B cell (primary cell): ENCODE data around the gene PPP6R2.

Experiments used
- EZH2 ChIP-seq: IDR thresholded peaks from 2 replicates; pipeline ENCODE4 v1.6.1; 2012; ENCODE audit warnings: borderline replicate concordance, low read depth, mild to moderate bottlenecking, moderate library complexity, low read length; ENCODE audit not compliant: insufficient read depth, poor library complexity, severe bottlenecking
- TF ChIP-seq, protein P1 (sequence below): fragments of 200-600 bp; IDR thresholded peaks from one replicate; pipeline ENCODE4 v1.8.0; 2022; ENCODE audit warnings: antibody characterized with exemption, mild to moderate bottlenecking

- TF ChIP-seq, protein P1, sequence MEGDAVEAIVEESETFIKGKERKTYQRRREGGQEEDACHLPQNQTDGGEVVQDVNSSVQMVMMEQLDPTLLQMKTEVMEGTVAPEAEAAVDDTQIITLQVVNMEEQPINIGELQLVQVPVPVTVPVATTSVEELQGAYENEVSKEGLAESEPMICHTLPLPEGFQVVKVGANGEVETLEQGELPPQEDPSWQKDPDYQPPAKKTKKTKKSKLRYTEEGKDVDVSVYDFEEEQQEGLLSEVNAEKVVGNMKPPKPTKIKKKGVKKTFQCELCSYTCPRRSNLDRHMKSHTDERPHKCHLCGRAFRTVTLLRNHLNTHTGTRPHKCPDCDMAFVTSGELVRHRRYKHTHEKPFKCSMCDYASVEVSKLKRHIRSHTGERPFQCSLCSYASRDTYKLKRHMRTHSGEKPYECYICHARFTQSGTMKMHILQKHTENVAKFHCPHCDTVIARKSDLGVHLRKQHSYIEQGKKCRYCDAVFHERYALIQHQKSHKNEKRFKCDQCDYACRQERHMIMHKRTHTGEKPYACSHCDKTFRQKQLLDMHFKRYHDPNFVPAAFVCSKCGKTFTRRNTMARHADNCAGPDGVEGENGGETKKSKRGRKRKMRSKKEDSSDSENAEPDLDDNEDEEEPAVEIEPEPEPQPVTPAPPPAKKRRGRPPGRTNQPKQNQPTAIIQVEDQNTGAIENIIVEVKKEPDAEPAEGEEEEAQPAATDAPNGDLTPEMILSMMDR: no peak
- no peak for TF ChIP-seq EZH2
Observed at GRCh38 chr22:50314081-50314454, 29.1 kb upstream of the PPP6R2 start.
